Mesenteric fat pad (tissue), 1 donor: ENCODE data around the gene TKTL1. TPM values are rescaled to one million over a fixed set of nuclear protein-coding genes. Genes with fewer than 3 reads are reported as not detected.
"Not testable (repeated sequence)": the region's sequence is repeated elsewhere in the genome, so short reads cannot be mapped to it uniquely, and the experiment has no call there.

Source experiments
- DNase-seq: peaks from one replicate; pipeline ENCODE4 v3.0.0-alpha.2; 2020; ENCODE audit warnings: low spot score
- total RNA-seq: library from RNA; stranded (reverse); fragmentation: NEBNext Ultra II Directional; extraction: Animal tissue kit (Norgen Biotek cat#: 25700); gene quantifications from one replicate; pipeline ENCODE4 v1.2.1, GENCODE V29; 2021
- donor health status: DM: yes; HTN: yes; CAD: no.

The TKTL1 gene
- total RNA-seq, 1 donor from 2014 or later = 0.80 TPM

DNA sequence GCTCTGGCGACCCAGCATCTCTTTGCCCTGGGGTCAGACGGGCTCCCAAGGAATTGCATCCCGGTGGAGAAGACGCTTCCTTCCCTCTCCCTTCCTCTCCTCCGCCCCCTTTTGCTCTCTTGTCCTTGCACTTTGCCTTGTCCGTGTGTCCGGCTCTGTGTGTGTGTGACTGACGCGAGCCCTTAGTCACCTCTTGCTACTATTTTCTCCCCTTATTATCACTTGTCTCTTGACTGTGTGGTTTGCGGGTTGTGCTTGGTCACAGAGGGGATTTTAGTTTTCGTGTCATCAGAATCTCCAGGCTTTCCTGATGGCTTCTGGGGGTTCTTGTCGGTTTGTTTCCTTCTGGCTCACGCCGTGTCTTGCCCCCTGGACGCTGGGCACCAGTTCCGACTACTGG, 47.5 kb downstream of the TKTL1 start:
- not testable (repeated sequence) for DNase-seq

DNA sequence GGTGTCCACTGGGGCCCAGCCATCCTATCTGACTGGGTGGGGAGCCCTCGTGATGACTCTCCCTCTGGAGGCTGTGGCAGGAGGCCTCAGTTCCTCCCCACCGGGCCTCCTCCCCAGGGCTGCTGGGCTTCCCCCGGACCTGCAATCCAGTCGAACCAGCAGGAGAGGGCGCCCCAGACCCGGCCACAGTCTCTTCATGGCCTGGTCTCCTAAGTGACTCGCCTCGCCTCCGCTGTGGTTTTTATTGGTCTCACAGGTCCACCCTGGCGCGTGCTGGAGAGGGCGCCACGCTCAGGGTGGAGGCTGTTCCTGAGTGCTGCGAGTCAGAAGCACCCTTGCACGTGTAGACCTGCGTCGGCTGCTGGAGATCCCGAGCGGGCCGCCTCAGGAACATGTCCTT, 48.0 kb downstream of the TKTL1 start:
- not testable (repeated sequence) for DNase-seq

DNA sequence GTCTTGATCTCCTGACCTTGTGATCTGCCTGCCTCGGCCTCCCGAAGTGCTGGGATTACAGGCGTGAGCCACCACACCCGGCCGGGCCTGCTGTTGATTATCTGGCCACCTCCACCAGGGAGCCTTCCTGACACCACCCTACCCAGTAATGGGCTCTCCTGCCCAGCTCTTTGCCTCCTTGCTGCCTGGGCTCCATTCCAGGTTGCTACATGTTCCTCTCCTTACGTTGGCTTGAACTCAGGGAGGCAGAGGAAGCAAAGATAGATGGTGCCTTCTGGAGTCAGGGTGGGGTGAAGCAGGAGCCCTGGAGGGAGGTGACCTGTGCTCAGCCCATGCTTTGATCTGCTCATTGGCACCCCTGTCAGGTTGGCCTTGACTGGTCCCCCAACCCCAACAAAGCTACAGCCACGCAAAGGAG, 52.5 kb downstream of the TKTL1 start:
- no peak for DNase-seq

DNA sequence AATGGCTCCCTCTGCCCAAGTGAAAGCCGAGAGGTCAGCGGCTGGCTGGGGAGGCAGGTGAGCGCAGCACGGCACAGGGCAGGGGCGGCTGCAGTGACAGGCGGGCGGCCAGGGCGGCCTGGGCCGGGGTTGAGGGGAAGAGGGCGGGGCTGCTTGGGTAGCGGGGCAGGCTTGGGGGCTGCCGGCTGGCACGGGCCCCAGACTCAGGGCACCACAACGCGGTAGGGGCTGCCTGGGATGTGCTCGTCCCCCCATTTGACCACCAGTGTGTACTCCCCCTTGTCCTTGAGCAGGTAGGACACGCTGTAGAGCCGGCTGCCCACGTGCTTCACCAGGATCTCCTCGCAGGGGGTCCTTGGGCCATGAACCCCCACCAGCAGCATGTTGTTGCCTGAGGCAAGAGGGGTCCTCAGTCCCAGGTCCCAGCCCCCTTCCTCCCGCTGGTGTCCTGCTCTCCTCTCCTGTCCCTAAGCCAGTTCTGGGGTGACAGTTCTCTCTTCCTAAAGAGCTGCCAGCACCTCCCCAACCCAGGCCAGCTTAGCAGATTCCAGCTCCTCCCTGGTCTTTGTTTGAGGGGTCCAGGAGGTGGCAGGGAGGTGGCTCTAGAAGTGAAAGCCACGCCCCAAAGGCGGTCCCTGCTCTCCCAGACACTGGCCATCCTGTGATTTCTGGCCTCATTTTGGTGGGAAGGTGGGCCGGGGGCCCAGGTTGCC, 53.2 kb downstream of the TKTL1 start:
- no peak for DNase-seq

DNA sequence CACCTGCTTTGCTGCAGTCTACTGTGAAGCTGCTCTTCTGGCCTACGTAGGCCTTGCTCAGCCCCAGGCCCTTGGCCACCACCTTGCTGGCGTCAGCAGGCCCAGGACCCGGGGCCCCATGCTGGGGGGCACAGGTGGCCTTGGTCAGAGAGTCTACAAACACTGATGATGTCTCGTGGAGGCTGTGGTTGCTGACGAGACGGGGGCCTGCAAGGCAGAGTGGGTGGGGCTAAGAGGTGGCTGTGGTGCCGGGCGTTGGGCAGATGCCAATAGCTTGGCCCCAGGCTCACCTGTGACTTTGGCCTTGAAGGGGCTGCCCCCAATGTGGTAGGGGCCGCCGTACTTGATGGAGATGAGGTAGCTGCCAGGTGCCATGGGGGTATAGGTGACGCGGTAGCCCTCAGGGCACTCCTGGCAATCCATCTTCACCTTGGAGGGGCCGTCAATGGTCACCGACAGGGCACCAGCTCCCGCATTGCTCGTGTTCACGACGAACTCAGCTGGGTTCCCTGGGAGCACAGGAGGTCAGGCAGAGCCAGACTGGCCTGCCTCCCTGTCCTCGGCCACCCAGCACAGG, 53.9 kb downstream of the TKTL1 start:
- DNase-seq = no peak

DNA sequence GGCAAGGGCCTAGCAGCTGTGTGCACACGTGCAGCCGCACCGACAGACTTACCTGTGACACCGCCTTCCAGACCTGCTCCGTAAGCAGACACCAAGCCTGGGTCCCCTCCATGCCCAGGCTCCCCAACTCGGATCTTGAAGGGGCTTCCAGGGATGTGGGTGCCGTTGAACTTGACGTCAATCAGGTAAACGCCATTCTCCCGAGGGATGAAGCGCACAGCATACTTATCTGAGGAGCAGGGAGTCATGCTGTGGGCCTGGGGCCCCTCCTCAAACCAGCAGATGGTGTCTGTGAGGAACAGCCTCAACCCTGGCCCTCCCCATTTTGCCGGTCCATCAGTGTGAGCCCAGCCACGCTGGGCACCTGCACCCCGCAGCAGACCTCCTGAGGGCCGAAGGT, 54.4 kb downstream of the TKTL1 start:
- DNase-seq = no peak

DNA sequence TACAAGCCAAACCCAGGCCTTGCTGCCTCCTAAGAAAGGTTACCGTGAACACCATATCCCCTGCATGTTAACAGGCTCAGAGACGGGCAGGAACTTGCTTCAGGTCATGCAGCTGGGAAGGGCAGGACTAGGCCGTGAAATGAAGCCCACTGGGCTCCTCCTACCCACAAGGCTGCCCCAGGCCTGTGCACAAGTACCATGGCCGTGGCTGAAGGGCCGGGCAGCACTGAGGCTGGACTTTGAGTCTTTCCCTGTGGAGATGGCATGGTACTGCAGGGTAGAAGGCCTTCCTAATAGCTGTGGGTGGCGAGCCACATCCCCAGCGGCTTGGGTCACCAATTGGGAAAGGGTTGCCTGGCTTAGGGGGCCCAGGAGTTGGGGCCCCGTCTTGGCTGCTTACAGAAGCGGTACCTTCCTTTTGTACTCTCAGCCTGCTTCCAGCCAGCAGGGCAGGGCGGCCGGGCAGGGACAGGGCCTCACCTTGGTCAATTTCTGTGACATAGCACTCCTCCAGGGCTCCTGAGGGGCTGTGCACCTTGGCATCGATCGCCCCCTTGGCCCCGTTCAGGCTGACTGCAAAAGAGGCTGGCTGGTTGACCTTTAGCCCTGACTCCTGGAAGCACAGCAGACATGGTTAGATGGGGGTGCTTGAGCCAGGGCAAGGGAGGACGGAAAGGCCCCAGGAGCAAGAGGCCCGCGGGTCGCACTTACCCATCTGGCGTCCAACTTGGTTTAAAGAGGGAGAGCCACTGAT, 55.0 kb downstream of the TKTL1 start:
- DNase-seq = no peak

DNA sequence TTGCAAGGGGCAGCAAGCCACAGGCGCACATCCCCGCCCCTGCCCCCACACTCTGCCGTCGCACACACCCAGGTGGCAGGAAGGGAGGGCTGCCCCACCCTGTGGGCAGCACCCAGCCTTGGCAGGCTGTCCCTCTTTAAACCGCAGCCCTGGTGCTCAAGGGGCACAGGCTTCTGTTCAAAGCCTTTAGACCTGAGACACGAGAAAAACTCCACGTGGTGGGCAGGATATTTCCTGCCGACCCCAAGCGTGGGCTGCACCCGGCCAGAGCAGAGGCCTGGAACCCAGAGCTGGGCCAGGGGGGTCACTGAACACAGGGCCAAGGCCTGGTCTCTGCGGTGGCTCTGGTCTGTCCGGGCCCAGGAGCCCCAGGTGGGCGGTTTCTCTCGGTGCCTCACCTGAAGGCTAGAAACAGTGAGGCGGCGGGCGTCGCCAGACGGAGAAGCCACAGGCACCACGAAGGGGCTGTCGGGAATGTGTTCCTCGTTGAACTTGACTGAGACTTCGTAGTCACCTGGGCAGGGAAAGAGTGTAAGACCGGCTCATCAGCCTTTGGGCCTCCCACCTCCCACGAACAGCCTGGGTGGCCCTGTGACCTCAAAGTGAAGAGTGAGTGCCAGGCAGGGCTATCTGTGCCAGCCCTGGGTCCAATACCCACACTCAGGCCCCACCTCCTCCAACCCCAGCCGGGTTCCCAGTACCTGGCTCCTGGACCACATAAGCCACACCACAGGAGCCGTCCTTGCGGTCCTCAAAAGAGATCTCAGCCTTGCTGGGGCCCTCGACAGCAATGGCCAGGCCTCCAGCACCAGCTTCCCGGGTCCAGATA, 55.8 kb downstream of the TKTL1 start:
- no peak for DNase-seq

DNA sequence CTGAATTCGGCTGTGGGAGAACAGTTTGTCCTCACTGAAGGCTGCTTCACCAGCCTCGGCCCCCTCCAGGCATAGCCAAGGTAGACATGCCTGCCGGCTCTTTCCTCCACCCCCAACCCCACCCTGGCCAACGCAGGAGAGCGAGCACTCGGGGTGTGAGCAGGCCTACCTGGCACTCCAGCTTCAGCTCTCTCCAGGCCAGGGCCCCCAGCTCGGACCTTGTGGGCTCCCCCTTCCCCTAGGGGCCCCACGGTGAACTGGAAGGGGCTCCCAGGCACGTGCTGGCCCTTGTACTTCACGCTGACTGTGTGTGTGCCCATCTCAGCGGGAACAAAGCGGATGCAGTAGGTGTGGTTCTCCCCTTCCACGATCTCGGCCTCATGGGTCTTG, 56.4 kb downstream of the TKTL1 start:
- DNase-seq = no peak

DNA sequence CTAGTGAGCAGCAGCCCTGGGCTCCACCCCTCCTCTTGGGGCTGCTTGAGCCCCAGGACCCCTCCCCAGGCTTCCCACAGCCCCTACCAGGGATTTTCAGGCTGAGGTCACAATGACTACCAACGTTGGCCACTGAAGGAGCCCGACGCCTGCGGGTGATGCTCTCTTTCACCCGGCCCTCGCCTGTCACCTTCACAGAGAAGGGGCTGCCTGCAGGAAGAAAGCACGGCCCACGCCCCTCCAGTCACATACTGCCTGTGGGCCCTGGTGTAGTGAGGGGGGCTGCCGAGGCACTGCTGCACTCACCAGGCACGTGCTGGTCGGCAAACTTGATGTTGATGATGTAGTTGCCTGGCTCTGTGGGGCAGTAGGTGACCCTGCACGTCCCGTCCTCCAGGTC, 56.9 kb downstream of the TKTL1 start:
- no peak for DNase-seq

DNA sequence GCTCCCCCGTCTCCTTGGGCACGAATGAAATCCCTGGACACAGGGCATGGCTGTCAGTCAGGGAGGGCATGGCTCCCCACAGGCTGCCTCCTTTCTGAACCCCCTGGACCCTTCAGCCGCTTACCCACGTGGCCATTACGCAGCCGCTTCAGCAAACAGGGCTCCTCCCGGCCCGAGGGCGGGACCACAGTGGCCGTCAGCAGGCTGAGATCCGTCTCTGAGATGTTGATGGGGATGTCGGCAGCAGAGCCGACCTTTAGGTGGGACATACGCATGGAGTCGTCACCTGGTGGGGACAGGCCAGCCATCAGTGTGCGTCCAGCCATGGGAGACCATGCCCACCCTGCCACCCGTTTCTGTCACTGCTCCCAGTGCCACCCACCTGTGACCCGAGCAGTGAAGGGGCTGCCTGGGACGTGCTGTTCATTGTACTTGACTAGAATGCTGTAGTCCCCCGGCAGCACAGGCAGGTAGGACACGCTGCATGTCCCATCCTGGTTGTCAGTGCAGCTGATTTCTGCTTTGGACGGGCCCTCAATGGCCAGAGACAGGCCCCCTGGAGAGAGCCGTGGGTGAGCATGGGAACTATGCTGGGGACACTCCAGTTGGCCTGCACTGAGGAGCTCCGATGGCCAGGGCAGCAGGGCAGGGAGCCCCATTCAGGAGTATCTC, 57.7 kb downstream of the TKTL1 start:
- no peak for DNase-seq

DNA sequence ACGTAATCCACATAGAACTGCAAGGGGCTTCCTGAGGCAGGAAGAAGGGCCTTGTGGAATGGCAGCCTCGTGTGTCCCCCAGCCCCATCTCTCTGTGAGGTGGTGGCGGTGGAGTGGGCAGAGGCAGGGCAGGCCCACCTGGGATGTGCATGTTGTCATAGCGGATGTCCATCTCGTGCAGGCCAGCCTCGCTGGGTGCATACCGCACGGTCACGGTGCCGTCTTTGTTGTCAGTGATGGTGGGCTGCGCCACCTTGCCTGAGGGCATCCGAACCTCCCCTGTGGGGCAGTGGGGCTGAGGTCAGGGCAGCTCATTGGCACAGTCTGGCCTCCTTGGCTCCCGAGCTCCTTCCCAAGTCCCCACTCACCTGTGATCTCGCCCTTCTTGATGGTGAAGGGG, 58.4 kb downstream of the TKTL1 start:
- DNase-seq = no peak

DNA sequence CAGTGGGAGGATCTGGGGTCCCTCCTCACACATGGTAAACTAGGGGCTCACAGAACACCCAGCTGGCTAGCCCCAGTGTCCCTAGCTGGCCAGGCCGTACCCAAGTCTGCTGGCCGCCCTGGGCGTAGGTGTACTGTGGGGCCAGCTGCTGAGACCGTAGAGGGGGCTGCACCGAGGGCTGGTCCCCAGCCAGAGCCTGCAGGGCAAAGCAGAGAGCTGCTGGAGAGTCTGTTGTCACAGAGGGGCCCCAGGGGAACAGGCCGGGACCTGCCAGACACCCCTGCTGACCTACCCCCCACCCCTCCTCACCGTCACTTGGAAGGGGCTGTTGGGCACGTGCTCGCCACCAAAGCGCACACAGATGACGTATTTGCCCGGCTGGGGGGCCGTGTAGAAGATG, 58.9 kb downstream of the TKTL1 start:
- DNase-seq = no peak

DNA sequence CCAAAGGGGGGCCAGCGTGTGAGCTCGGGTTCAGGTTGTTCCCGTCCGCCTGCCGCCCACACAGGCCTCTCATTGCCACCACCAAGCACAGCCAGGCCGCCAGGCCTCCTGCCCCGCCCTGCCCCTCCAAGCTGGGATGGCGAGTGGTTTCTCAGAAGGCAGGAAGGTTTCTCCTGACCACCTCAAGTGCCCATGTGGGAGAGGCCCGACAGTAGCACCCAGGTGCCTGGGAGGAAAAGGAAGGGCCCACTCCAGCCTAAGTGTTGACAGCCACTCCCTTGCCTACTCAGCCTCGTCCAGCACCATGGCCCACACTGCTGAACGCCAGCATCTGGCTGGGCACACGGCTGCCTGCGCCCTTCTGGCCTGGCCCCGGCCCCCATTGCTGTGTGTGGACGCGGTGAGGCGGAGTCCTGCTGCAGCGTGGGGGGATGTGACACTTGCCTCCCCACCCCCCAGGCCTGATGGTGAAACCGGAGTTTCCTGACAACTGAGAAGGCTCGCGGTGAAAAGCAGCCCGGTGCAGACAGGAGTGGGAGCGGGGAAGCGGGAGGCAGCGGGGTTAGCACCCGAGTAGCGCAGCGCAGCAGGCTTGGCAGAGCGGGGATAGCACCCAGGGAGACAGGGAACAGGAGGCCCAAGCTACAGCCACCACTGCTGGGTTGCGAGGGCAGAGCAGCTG, 59.6 kb downstream of the TKTL1 start:
- DNase-seq = no peak

DNA sequence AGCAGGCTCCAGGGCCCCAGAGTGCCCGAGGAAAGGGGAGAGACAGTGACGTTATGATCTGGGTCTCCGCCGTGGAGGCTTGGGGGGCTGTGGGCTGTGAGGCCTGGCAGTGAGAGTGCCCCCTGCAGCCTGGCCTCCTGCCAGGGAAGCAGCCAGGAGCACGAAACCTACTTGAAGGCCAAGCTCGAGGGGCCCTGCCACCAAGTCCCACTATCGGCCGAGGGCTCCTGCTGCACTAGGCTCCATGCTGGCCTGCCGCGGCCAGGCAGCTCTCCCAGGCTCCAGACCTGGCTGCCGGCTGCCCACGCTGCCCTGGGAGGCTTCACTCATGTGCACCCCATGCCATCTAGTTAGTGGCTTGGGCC, 60.2 kb downstream of the TKTL1 start:
- DNase-seq = no peak

DNA sequence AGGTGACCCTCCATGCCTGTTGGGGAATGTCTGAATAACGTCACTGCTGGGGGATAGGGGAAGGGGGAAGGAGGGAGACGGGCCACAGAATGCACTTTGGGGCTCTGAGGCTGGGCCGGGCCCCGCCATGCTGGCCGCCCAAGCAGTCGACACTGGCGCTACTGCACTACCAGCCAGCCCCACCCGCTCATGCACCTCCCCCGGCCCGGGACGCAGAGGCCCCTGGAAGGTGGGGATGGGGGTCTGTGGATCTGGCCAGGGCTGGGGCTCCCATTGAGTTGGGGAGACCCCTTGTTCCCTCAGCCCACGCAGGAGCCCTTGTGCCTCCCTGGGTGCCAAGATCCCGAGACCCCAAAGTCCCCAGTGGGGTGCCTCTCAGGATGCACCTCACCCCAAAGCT, 61.0 kb downstream of the TKTL1 start:
- no peak for DNase-seq

DNA sequence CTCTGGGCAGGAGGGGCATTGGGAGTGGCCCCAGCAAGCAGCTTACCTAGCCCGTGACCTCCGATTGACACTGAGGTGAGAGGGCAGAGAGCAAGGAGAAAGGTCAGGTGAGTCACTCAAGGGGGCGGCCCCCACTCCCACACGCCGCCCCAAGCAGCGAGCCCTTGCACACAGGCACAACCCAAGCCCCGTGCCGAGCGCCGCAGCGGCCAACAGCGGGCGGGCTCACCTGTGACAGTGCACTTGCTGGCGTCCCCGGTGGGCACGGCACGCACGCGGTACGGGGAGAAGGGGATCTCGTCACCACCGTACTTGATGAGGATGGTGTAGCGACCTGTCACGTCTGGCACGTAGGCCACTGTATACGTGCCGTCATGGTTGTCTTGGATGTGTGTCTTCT, 61.6 kb downstream of the TKTL1 start:
- DNase-seq = no peak

DNA sequence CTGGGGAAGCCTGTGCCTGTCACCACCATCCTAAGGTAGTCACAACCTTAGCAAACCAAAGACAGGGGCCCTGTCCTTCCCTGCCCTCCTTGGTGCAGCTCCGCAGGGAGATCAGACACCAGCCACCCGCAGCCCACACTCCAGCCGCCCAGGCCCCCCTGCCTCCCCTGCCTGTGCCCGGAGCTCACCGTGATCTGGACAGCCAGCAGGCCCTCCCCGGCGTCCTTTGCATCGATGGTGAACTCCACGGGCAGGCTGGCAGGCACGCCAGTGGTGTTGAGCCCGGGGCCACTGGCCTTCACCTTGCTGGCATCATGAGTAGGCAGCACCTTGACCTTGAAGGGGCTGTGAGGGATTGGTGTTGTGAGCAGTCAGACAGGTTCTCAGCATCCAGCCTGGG, 62.4 kb downstream of the TKTL1 start:
- DNase-seq = no peak

DNA sequence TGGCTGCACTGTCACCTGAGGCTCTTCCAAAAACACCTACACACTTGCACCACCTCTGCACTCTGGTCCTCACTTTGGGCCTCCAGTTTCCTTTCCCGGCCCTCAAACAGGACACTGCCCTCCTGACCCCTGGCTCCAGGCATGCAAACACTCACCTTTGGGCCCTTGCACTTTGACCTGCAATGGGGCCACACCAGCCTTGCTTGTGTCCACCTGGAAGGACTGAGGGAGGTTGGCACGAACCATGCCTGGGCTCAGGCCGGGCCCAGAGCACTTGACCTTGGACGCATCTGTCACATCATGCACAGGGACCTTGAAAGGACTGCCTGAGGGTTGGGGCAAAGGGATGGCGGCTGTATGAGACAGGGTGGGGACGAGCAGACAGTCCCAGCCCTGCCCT, 63.2 kb downstream of the TKTL1 start:
- no peak for DNase-seq

DNA sequence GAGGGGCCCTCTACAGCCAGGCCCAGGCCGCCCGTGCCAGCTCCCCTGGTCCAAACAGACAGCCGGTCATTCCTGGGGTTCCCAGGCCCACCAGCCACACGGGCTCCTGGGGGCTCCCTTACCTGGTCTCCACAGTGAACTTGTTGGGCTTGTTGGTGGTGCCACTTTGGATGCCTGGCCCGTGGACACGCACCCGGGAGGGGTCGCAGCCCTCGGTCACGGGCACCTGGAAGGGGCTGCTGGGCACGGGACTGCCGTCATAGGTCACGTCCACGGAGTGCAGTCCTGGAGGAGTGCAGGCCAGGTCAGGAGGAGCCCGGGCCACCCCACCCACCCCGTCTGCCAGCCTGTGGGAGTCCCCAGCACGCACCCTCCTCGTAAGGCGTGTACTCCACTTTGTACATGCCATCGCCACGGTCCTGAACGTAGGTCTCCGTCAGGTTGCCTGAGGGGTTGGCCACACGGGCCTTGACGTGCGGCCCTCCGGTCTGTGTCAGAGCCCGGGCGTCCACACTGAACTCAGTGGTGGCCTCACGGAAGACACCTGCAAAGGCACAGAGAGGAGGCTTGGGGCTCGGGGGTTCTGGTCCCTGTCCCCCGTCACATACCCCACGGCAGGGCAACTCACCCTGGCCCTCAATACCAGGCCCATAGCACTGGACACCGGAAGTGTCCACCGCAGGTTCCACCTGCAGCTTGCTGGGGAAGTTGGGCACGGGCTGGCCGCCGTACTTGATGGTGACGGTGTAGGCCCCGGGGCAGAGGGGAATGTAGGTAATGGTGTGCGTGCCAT, 64.0 kb downstream of the TKTL1 start:
- DNase-seq = no peak
